Raji (cell line): ENCODE data around the gene CRKL.
A peak's percentile ranks its signal among the peaks of the same experiment; 100 is the strongest.

Source experiments
- POLR2A ChIP-seq: IDR thresholded peaks from 2 replicates; pipeline ENCODE4 v1.6.1; 2011; ENCODE audit warnings: low read depth, low read length, control low read depth; ENCODE audit not compliant: insufficient read depth

Gene CRKL

GRCh38 chr22:20968281-20968977 is 51.2 kb downstream of the CRKL start:
- TF ChIP-seq POLR2A: no peak

- no peak for TF ChIP-seq POLR2A
Measured at GRCh38 chr22:20970939-20971657, 53.9 kb downstream of the CRKL start.

GRCh38 chr22:20972933-20973577 is 55.8 kb downstream of the CRKL start:
- no peak for TF ChIP-seq POLR2A

- no peak for TF ChIP-seq POLR2A
Measured at GRCh38 chr22:20973634-20974286, 56.6 kb downstream of the CRKL start.

GRCh38 chr22:20974336-20974955 is 57.2 kb downstream of the CRKL start:
- no peak for TF ChIP-seq POLR2A

GRCh38 chr22:20975541-20976290 is 58.5 kb downstream of the CRKL start:
- no peak for TF ChIP-seq POLR2A

GRCh38 chr22:20976291-20976877 is 59.2 kb downstream of the CRKL start:
- TF ChIP-seq POLR2A: no peak

- TF ChIP-seq POLR2A: no peak
Measured at GRCh38 chr22:20977019-20977418, 59.8 kb downstream of the CRKL start.

GRCh38 chr22:20977516-20978170 is 60.4 kb downstream of the CRKL start:
- TF ChIP-seq POLR2A: no peak

- no peak for TF ChIP-seq POLR2A
Measured at GRCh38 chr22:20978419-20978818, 61.2 kb downstream of the CRKL start.

- TF ChIP-seq POLR2A: no peak
Measured at GRCh38 chr22:20979243-20979809, 62.1 kb downstream of the CRKL start.

- TF ChIP-seq POLR2A: no peak
Measured at GRCh38 chr22:20979940-20980453, 62.8 kb downstream of the CRKL start.

GRCh38 chr22:20980523-20980922 is 63.3 kb downstream of the CRKL start:
- TF ChIP-seq POLR2A: peak; percentile 14; the same call in 1 of the 2 replicates
